22Rv1 (cell line): ENCODE measurements around the gene RNF168.
"Not testable (repeated sequence)": the region's sequence is repeated elsewhere in the genome, so short reads cannot be mapped to it uniquely, and the experiment has no call there.

ENCODE experiments used
- H3K27ac ChIP-seq: fragments of 450-650 bp; 2 replicates; pipeline ENCODE4 v1.5.1; 2017
- ZFX ChIP-seq: fragments of 450-650 bp; IDR thresholded peaks from 2 replicates; pipeline ENCODE4 v1.6.1; 2017; ENCODE audit warnings: antibody characterized with exemption, borderline replicate concordance
- TF ChIP-seq, protein P1 (sequence below): fragments of 450-650 bp; IDR thresholded peaks from 2 replicates; pipeline ENCODE4 v1.5.1; 2017; ENCODE audit warnings: mild to moderate bottlenecking

RNF168 gene, protein sequence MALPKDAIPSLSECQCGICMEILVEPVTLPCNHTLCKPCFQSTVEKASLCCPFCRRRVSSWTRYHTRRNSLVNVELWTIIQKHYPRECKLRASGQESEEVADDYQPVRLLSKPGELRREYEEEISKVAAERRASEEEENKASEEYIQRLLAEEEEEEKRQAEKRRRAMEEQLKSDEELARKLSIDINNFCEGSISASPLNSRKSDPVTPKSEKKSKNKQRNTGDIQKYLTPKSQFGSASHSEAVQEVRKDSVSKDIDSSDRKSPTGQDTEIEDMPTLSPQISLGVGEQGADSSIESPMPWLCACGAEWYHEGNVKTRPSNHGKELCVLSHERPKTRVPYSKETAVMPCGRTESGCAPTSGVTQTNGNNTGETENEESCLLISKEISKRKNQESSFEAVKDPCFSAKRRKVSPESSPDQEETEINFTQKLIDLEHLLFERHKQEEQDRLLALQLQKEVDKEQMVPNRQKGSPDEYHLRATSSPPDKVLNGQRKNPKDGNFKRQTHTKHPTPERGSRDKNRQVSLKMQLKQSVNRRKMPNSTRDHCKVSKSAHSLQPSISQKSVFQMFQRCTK

GRCh38 chr3:196503196-196504076 is at the start of gene RNF168:
TSS of gene RNF168 (minus strand) at chr3:196503768. CDS start at chr3:196503173, 595 bp downstream.
- H3K27ac ChIP-seq: peak within 1 kb of the TSS; percentile 95
- no peak for TF ChIP-seq ZFX
- TF ChIP-seq, protein P1, sequence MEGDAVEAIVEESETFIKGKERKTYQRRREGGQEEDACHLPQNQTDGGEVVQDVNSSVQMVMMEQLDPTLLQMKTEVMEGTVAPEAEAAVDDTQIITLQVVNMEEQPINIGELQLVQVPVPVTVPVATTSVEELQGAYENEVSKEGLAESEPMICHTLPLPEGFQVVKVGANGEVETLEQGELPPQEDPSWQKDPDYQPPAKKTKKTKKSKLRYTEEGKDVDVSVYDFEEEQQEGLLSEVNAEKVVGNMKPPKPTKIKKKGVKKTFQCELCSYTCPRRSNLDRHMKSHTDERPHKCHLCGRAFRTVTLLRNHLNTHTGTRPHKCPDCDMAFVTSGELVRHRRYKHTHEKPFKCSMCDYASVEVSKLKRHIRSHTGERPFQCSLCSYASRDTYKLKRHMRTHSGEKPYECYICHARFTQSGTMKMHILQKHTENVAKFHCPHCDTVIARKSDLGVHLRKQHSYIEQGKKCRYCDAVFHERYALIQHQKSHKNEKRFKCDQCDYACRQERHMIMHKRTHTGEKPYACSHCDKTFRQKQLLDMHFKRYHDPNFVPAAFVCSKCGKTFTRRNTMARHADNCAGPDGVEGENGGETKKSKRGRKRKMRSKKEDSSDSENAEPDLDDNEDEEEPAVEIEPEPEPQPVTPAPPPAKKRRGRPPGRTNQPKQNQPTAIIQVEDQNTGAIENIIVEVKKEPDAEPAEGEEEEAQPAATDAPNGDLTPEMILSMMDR: no peak

DNA sequence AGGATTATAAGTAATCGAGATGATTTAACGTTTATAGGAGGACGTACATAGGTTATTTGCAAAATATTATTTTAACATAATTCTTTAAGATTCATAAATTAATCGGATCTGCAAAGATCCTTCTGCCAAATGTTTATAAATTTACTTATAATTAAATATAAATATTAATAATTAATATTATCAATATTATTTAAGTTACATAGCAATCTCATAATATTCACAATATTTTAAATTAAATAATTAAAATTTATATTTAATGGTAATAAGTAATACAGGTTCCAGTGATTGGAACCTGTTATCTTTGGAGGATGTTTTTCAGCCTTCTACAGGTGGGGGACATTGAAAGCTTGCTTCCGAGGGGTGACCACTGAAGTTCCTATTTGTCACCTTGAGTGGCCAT is 48.7 kb upstream of the RNF168 start:
- H3K27ac ChIP-seq: no peak overlapping the region

DNA sequence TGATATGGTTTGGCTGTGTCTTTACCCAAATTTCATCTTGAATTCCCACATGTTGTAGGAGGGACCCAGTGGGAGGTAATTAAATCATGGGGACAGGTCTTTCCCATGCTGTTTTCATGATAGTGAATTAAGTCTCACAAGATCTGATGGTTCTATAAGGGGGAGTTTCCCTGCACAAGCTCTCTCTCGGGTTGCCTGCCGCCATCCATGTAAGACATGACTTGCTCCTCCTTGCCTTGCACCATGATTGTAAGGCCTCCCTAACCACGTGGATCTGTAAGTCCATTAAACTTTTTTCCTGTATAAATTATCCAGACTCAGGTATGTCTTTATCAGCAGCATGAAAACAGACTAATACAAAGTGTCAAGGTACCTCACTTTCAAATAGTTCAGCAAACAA is 46.6 kb upstream of the RNF168 start:
- not testable (repeated sequence) for H3K27ac ChIP-seq

More for the DNA sequence above, 48.7 kb upstream of the RNF168 start:
- TF ChIP-seq ZFX: no peak
- TF ChIP-seq, protein P1: no peak

DNA sequence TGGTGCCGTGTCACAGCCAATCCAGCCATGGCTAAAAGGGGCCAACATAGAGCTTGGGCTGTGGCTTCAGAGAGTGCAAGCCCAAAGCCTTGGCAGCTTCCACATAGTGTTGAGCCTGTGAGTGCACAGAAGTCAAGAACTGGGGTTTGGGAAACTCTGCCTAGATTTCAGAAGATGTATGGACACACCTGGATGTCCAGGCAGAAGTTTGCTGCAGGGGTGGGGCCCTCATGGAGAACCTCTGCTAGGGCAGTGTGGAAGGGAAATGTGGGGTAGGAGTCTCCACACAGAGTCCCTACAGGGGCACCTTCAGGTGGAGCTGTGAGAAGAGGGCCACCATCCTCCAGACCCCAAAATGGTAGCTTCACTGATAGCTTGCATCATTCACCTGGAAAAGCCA is 45.7 kb upstream of the RNF168 start:
- H3K27ac ChIP-seq: not testable (repeated sequence)

- TF ChIP-seq, protein P1: no peak
- TF ChIP-seq ZFX: no peak
- no peak overlapping the region for H3K27ac ChIP-seq
Measured at GRCh38 chr3:196547067-196547466, 43.5 kb upstream of the RNF168 start.

GRCh38 chr3:196546537-196546936 is 43.0 kb upstream of the RNF168 start:
- no peak overlapping the region for H3K27ac ChIP-seq
- TF ChIP-seq, protein P1: no peak

DNA sequence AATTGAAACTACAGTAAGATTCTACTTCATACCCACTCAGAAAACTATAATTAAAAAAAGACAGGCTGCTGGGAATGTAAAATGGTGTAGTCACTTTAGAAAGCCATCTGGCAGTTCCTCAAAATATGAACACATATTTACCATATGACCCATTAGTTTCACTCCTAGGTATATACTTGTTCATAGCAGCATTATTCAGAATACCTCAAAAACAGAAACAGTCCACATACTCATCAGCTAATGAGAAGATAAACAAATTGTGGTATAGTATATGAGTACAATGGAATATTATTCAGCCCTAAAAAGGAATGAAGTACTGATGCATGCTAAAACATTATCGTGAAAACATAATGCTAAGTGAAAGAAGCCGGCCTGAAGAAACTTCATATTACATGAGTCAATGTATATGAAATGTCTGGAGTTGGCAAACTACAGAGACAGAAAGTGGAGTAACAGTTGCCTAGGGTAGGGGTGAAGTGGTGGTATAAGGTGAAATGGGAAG is 41.0 kb upstream of the RNF168 start:
- H3K27ac ChIP-seq: no peak overlapping the region
- no peak for TF ChIP-seq ZFX
- TF ChIP-seq, protein P1: no peak
